HepG2 (cell line): ENCODE results near the gene TMEM154. TPM values are rescaled to one million over a fixed set of nuclear protein-coding genes. Genes with fewer than 3 reads are reported as not detected.

ENCODE experiments used
- ATAC-seq: fragments of 200-7000 bp; cut with Tn5 transposase; 3 replicates; pipeline ENCODE4 v1.9.1; 2020; ENCODE audit warnings: mild to moderate bottlenecking, moderate library complexity
- BruUV-seq: library from RNA; stranded (reverse); fragments of 400-500 nt; replicated peaks from 2 replicates; lab custom pipeline; 2021; lab: Mats Ljungman, UMichigan
- CTCF ChIA-PET: fragments of 300-600 bp; formaldehyde crosslinking; extraction: SDS; loops from one replicate; lab custom pipeline; 2021; ENCODE audit warnings: low total read pairs, inconsistent platforms, low intra/inter-chr PET ratio; lab: Yijun Ruan, JAX
- POLR2A ChIA-PET: fragments of 350-600 bp; sonication (Branson Sonifier 250); formaldehyde crosslinking; loops from one replicate; lab custom pipeline; 2020; ENCODE audit warnings: antibody characterized with exemption, inconsistent platforms; lab: Yijun Ruan, JAX
- DNase-seq: peaks from one replicate; pipeline ENCODE4 v3.0.0-alpha.2; 2015; ENCODE audit warnings: low spot score
- FAIRE-seq: peaks from 3 replicates; lab custom pipeline; 2011; peaks lifted over from hg19 to GRCh38; lab: Jason Lieb, UNC
- H2AFZ ChIP-seq: one replicate; pipeline ENCODE4 v1.6.1; 2011; ENCODE audit warnings: low read length, inconsistent platforms
- H3K27ac ChIP-seq: fragments of 300-600 bp; 3 replicates; pipeline ENCODE4 v1.8.0; 2011; ENCODE audit warnings: mixed run types, mild to moderate bottlenecking, mixed read lengths, low read length, inconsistent platforms; ENCODE audit not compliant: insufficient read depth; ENCODE audit errors: extremely low read length
- H3K27me3 ChIP-seq, 2 experiments: fragments of 200-600 bp in 1 of 2; 2 replicates in 1 of 2; 3 replicates in 1 of 2; pipeline versions ENCODE4 v1.6.0 to v1.8.0; 2011; ENCODE audit warnings: low read length in 2 of 2, mild to moderate bottlenecking in 2 of 2, moderate library complexity in 2 of 2, inconsistent platforms in 1 of 2; ENCODE audit not compliant: insufficient read depth in 2 of 2, control insufficient read depth in 1 of 2
- H3K36me3 ChIP-seq, 2 experiments: fragments of 200-600 bp in 1 of 2; replicated peaks in 1 of 2; 2 replicates in 1 of 2; 3 replicates in 1 of 2; pipeline versions ENCODE4 v1.5.1 to v1.8.0; 2011; ENCODE audit warnings: low read length in 2 of 2, inconsistent platforms in 1 of 2; ENCODE audit not compliant: insufficient read depth in 2 of 2, control insufficient read depth in 1 of 2
- H3K4me1 ChIP-seq: 2 replicates; pipeline ENCODE4 v1.5.1; 2012; ENCODE audit warnings: low read length, inconsistent platforms; ENCODE audit not compliant: insufficient read depth
- H3K4me2 ChIP-seq: 2 replicates; pipeline ENCODE4 v1.6.0; 2011; ENCODE audit warnings: low read depth, low read length, inconsistent platforms
- H3K4me3 ChIP-seq, 3 experiments: fragments of 200-600 bp in 1 of 3; sonication (generic), shearing (Covaris generic) in 1 of 3; replicated peaks in 1 of 3; 2 replicates each; pipeline ENCODE4 v1.5.1; 2011 to 2016; ENCODE audit warnings: low read length in 3 of 3, inconsistent platforms in 2 of 3, low read depth in 2 of 3, mild to moderate bottlenecking in 2 of 3, control low read depth in 1 of 3, mixed read lengths in 1 of 3; ENCODE audit not compliant: insufficient read depth in 1 of 3
- H3K79me2 ChIP-seq: one replicate; pipeline ENCODE4 v1.6.1; 2011; ENCODE audit warnings: low read length, inconsistent platforms; ENCODE audit not compliant: insufficient read depth
- H3K9ac ChIP-seq: 2 replicates; pipeline ENCODE4 v1.6.0; 2011; ENCODE audit warnings: mild to moderate bottlenecking, low read depth, low read length, inconsistent platforms; ENCODE audit not compliant: insufficient read depth
- H3K9me3 ChIP-seq: 2 replicates; pipeline ENCODE4 v1.5.1; 2012; ENCODE audit warnings: mild to moderate bottlenecking, low read length
- H4K20me1 ChIP-seq: 2 replicates; pipeline ENCODE4 v1.6.0; 2011; ENCODE audit warnings: inconsistent platforms, mild to moderate bottlenecking, low read length, moderate library complexity; ENCODE audit not compliant: insufficient read depth
- AGO1 ChIP-seq: fragments of 200-400 bp; formaldehyde crosslinking; IDR thresholded peaks from 2 replicates; pipeline ENCODE4 v1.6.1; 2017; ENCODE audit warnings: mild to moderate bottlenecking, low read depth, low read length, moderate library complexity; ENCODE audit not compliant: poor library complexity, severe bottlenecking
- ATF7-NPFF ChIP-seq: sonication (generic); formaldehyde crosslinking; IDR thresholded peaks from 2 replicates; pipeline ENCODE4 v1.8.1; 2023; ENCODE audit warnings: mild to moderate bottlenecking, low read depth, missing genetic modification reagents, moderate library complexity
- BCLAF1 ChIP-seq: fragments of 450-650 bp; IDR thresholded peaks from 2 replicates; pipeline ENCODE4 v1.6.1; 2017; ENCODE audit warnings: mild to moderate bottlenecking
- CCAR2 ChIP-seq: fragments of 200-400 bp; formaldehyde crosslinking; optimal IDR thresholded peaks from 2 replicates; pipeline ENCODE3; 2018; ENCODE audit warnings: low read depth, mild to moderate bottlenecking, low read length, moderate library complexity
- HMGXB4 ChIP-seq, 2 experiments: sonication (generic) in 1 of 2; formaldehyde crosslinking in 1 of 2; IDR thresholded peaks; 2 replicates each; pipeline versions ENCODE4 v1.4.0 to v1.6.1; 2018 to 2020; ENCODE audit warnings: missing genetic modification reagents in 2 of 2, borderline replicate concordance in 1 of 2, low read depth in 1 of 2, mild to moderate bottlenecking in 1 of 2, missing biosample characterization in 1 of 2
- HOXD1 ChIP-seq: sonication (generic); formaldehyde crosslinking; IDR thresholded peaks from 2 replicates; pipeline ENCODE4 v1.5.0; 2020; ENCODE audit warnings: missing genetic modification reagents
- MBD4 ChIP-seq: IDR thresholded peaks from 2 replicates; pipeline ENCODE4 v1.6.1; 2012; ENCODE audit warnings: low read length, inconsistent platforms, borderline replicate concordance
- SALL1 ChIP-seq: sonication (generic); formaldehyde crosslinking; IDR thresholded peaks from 2 replicates; pipeline ENCODE4 v1.8.0; 2022; ENCODE audit warnings: mild to moderate bottlenecking, missing genetic modification reagents
- TFDP2 ChIP-seq: sonication (generic); formaldehyde crosslinking; IDR thresholded peaks from 2 replicates; pipeline ENCODE4 v1.4.0; 2020; ENCODE audit warnings: missing genetic modification reagents
- TIGD3 ChIP-seq: sonication (generic); formaldehyde crosslinking; IDR thresholded peaks from 2 replicates; pipeline ENCODE4 v1.5.1; 2020; ENCODE audit warnings: mild to moderate bottlenecking, missing genetic modification reagents, borderline replicate concordance
- ZFP36 ChIP-seq: fragments of 150-350 bp; IDR thresholded peaks from 2 replicates; pipeline ENCODE4 v1.6.1; 2018; ENCODE audit warnings: borderline replicate concordance, low read length, low read depth; ENCODE audit not compliant: partially characterized antibody
- ZNF562 ChIP-seq: sonication (generic); formaldehyde crosslinking; IDR thresholded peaks from 2 replicates; pipeline ENCODE4 v1.8.0; 2022; ENCODE audit warnings: missing genetic modification reagents, borderline replicate concordance
- ZNF639 ChIP-seq: conservative IDR thresholded peaks from 2 replicates; pipeline ENCODE4 v1.6.1; 2018; ENCODE audit warnings: missing genetic modification reagents
- WGBS: methylation state at CpG from one replicate; pipeline ENCODE4 v1.1.6; 2017; ENCODE audit warnings: low lambda C conversion rate; 5-methylcytosine and 5-hydroxymethylcytosine counted together
- in situ Hi-C: cut with HindIII; loops from 2 replicates; pipeline ENCODE4 v1.10.0; 2017; ENCODE audit warnings: low pct_unique_long_range_greater_than_20kb; ENCODE audit not compliant: extremely low pct_ligation_motif_present
- intact Hi-C: fragments of 100-400 bp; cut with micrococcal nuclease; formaldehyde crosslinking; loops from one replicate; pipeline ENCODE4 v1.10.0; 2022; ENCODE audit not compliant: unreplicated experiment
- polyA plus RNA-seq, 8 experiments: library from polyadenylated mRNA; depleted of rRNA in 3 of 8; stranded (reverse) in 7 of 8; unstranded in 1 of 8; fragments of >200 nt; fragmentation: Illumina TruSeq in 4 of 8; extraction: Trizol in 4 of 8; gene quantifications; 2 replicates each; pipeline versions ENCODE4 v1.2.1 to v1.2.3, GENCODE V29; 2011 to 2016; ENCODE audit warnings: low read depth in 4 of 8, missing spikeins in 1 of 8, mixed read lengths in 1 of 8; ENCODE audit not compliant: insufficient read depth in 1 of 8
- total RNA-seq, 5 experiments: library from RNA; depleted of rRNA; stranded (reverse); fragments of >200 nt; fragmentation: Illumina TruSeq; extraction: Trizol; gene quantifications; 2 replicates each; pipeline ENCODE4 v1.2.3, GENCODE V29; 2016; ENCODE audit warnings: low read depth in 1 of 5

Gene TMEM154
- total and polyA plus RNA-seq, 2 of the 13 experiments (the other 11 are each of a cell fraction or from before 2014, with no cell fraction given) = 0.03 TPM; not detected in 1

GRCh38 chr4:152667781-152668180 lies 12.0 kb downstream of the TMEM154 start:
- WGBS = 35% methylated on average over 3 of the region's 3 CpGs
- no peaks in the 10 kb centered on the region for H3K79me2 ChIP-seq
- H3K27me3 ChIP-seq = peaks cover 1 to 5% of the 10 kb centered on the region in 2 experiments; a peak in 3 of 5 replicates
- H3K36me3 ChIP-seq = no peaks in the 10 kb centered on the region
- in situ Hi-C loops = no loop called here
- H2AFZ ChIP-seq = no peak overlapping the region
- no peaks in the 10 kb centered on the region for H4K20me1 ChIP-seq
- no peak overlapping the region for H3K9ac ChIP-seq
- H3K4me1 ChIP-seq = no peaks in the 10 kb centered on the region
- ATAC-seq = no peak
- no TSS peak for BruUV-seq
- CTCF ChIA-PET = no interaction called here
- no peak for TF ChIP-seq SALL1
- no peak for TF ChIP-seq HMGXB4 (CRISPR knock-in tag; IDR thresholded peaks at IDR 0.05; ENCODE audit: borderline replicate concordance in 1 of 2, low read depth in 1 of 2)
- no peak for TF ChIP-seq CCAR2
- no peak for TF ChIP-seq AGO1
- no peak for TF ChIP-seq TIGD3 (CRISPR knock-in tag)
- TF ChIP-seq BCLAF1 = no peak
- no peak for TF ChIP-seq ZNF562
- no peak for TF ChIP-seq ZNF639 (CRISPR knock-in tag)
- TF ChIP-seq MBD4 = no peak
- no peak for TF ChIP-seq ATF7-NPFF
- TF ChIP-seq ZFP36 = no peak
- no peak for TF ChIP-seq HOXD1 (CRISPR knock-in tag)
- no peak for TF ChIP-seq TFDP2 (CRISPR knock-in tag)
- TF ChIP-seq, all 625 proteins: peak for 0
- FAIRE-seq = no peak
- H3K4me3 ChIP-seq = no peak overlapping the region
- no peaks in the 10 kb centered on the region for H3K9me3 ChIP-seq
- H3K27ac ChIP-seq = no peak overlapping the region
- POLR2A ChIA-PET = no interaction called here
- no peak overlapping the region for H3K4me2 ChIP-seq
- intact Hi-C loops = no loop called here
- DNase-seq = no peak
